ENCODE data around the gene OSBPL6.

OSBPL6 gene

GRCh38 chr2:178441426-178441825 lies 247.1 kb downstream of the OSBPL6 start:
- no peak for TF ChIP-seq GATA3 (IDR thresholded peaks at IDR 0.05; ENCODE audit: low read depth, low read length)
- no peak for TF ChIP-seq GATA2 (IDR thresholded peaks at IDR 0.05; ENCODE audit: low read depth, low read length)

GRCh38 chr2:178448968-178449661 lies 254.8 kb downstream of the OSBPL6 start:
- no peak for TF ChIP-seq GATA3 (IDR thresholded peaks at IDR 0.05; ENCODE audit: low read depth, low read length)
- no peak for TF ChIP-seq GATA2 (IDR thresholded peaks at IDR 0.05; ENCODE audit: low read depth, low read length)

- TF ChIP-seq GATA2 (IDR thresholded peaks at IDR 0.05; ENCODE audit: low read depth, low read length) (no peak), GATA3 (IDR thresholded peaks at IDR 0.05; ENCODE audit: low read depth, low read length) (no peak)
These were observed 255.6 kb downstream of the OSBPL6 start for GRCh38 chr2:178449700-178450523.

GRCh38 chr2:178450524-178450773 lies 256.1 kb downstream of the OSBPL6 start:
- TF ChIP-seq GATA2 (IDR thresholded peaks at IDR 0.05; ENCODE audit: low read depth, low read length) (no peak), GATA3 (IDR thresholded peaks at IDR 0.05; ENCODE audit: low read depth, low read length) (no peak)

GRCh38 chr2:178450774-178451525 lies 256.6 kb downstream of the OSBPL6 start, which contains the start of the genes PJVK and PRKRA:
TSS of gene PJVK (plus strand) at chr2:178451378. CDS start at chr2:178453410, 2,032 bp downstream.
TSS of gene PRKRA (minus strand) at chr2:178451175. CDS start at chr2:178451030, 145 bp downstream.
- TF ChIP-seq GATA2 (IDR thresholded peaks at IDR 0.05; ENCODE audit: low read depth, low read length) (no peak), GATA3 (IDR thresholded peaks at IDR 0.05; ENCODE audit: low read depth, low read length) (no peak)

GRCh38 chr2:178452334-178452733 lies 258.0 kb downstream of the OSBPL6 start:
- TF ChIP-seq GATA3 (IDR thresholded peaks at IDR 0.05; ENCODE audit: low read depth, low read length) = no peak
- no peak for TF ChIP-seq GATA2 (IDR thresholded peaks at IDR 0.05; ENCODE audit: low read depth, low read length)

Data from SH-SY5Y (cell line).